Astrocyte (in vitro differentiated cells and primary cell): Measurements from ENCODE around the gene PAX3. TPM values are rescaled to one million over a fixed set of nuclear protein-coding genes. Genes with fewer than 3 reads are reported as not detected.

Source experiments
- DNase-seq: peaks from one replicate; pipeline ENCODE4 v3.0.0-alpha.2; 2010; ENCODE audit warnings: low read depth
- FAIRE-seq: peaks from 2 replicates; lab custom pipeline; 2011; peaks lifted over from hg19 to GRCh38; lab: Jason Lieb, UNC
- H2AFZ ChIP-seq: 2 replicates; pipeline ENCODE4 v1.6.0; 2012; ENCODE audit warnings: low read depth, low read length, inconsistent platforms
- H3K27ac ChIP-seq: 2 replicates; pipeline ENCODE4 v1.5.1; 2011; ENCODE audit warnings: low read depth, low read length, inconsistent platforms
- H3K27me3 ChIP-seq: 2 replicates; pipeline ENCODE4 v1.6.0; 2011; ENCODE audit warnings: low read length, inconsistent platforms; ENCODE audit not compliant: insufficient read depth
- H3K36me3 ChIP-seq: 2 replicates; pipeline ENCODE4 v1.5.1; 2011; ENCODE audit warnings: low read length, inconsistent platforms; ENCODE audit not compliant: insufficient read depth
- H3K4me1 ChIP-seq: 2 replicates; pipeline ENCODE4 v1.5.1; 2011; ENCODE audit warnings: low read length, inconsistent platforms; ENCODE audit not compliant: insufficient read depth
- H3K4me2 ChIP-seq: 2 replicates; pipeline ENCODE4 v1.6.0; 2012; ENCODE audit warnings: low read length, inconsistent platforms
- H3K4me3 ChIP-seq: 2 replicates; pipeline ENCODE4 v1.5.1; 2011; ENCODE audit warnings: low read depth, mild to moderate bottlenecking, low read length, inconsistent platforms; ENCODE audit not compliant: insufficient read depth
- H3K79me2 ChIP-seq: 2 replicates; pipeline ENCODE4 v1.6.0; 2012; ENCODE audit warnings: mild to moderate bottlenecking, low read length, inconsistent platforms; ENCODE audit not compliant: insufficient read depth
- H3K9ac ChIP-seq: 2 replicates; pipeline ENCODE4 v1.6.0; 2012; ENCODE audit warnings: mild to moderate bottlenecking, low read length, inconsistent platforms
- H3K9me3 ChIP-seq: 2 replicates; pipeline ENCODE4 v1.5.1; 2012; ENCODE audit warnings: low read depth, mild to moderate bottlenecking, low read length, inconsistent platforms; ENCODE audit not compliant: insufficient read depth
- H4K20me1 ChIP-seq: 2 replicates; pipeline ENCODE4 v1.6.0; 2012; ENCODE audit warnings: low read length, inconsistent platforms; ENCODE audit not compliant: insufficient read depth
- H3K27ac Mint-ChIP-seq: one replicate; pipeline ENCODE4 v1.8.0; 2021; ENCODE audit warnings: mild to moderate bottlenecking, mixed read lengths; ENCODE audit not compliant: unreplicated experiment
- H3K27me3 Mint-ChIP-seq: one replicate; pipeline ENCODE4 v1.8.0; 2021; ENCODE audit warnings: low read depth, mixed read lengths; ENCODE audit not compliant: unreplicated experiment
- H3K36me3 Mint-ChIP-seq: one replicate; pipeline ENCODE4 v1.8.0; 2021; ENCODE audit warnings: low read depth, mixed read lengths; ENCODE audit not compliant: unreplicated experiment
- H3K4me1 Mint-ChIP-seq: one replicate; pipeline ENCODE4 v1.8.0; 2021; ENCODE audit warnings: low read depth, mixed read lengths; ENCODE audit not compliant: unreplicated experiment
- H3K4me3 Mint-ChIP-seq: one replicate; pipeline ENCODE4 v1.8.0; 2021; ENCODE audit warnings: mild to moderate bottlenecking, moderate library complexity, mixed read lengths; ENCODE audit not compliant: unreplicated experiment
- H3K9me3 Mint-ChIP-seq: one replicate; pipeline ENCODE4 v1.8.0; 2021; ENCODE audit warnings: mild to moderate bottlenecking, mixed read lengths; ENCODE audit not compliant: unreplicated experiment
- EZH2 ChIP-seq: IDR thresholded peaks from 2 replicates; pipeline ENCODE4 v1.6.1; 2012; ENCODE audit warnings: mild to moderate bottlenecking, low read length, inconsistent platforms; ENCODE audit not compliant: insufficient read depth
- total RNA-seq: library from RNA; stranded (reverse); gene quantifications from 2 replicates; pipeline ENCODE4 v1.2.1, GENCODE V29; 2021
- TF ChIP-seq, protein P1 (sequence below): IDR thresholded peaks from 2 replicates; pipeline ENCODE4 v1.5.1; 2011; ENCODE audit warnings: low read depth, mild to moderate bottlenecking, inconsistent platforms, low read length, moderate library complexity; ENCODE audit not compliant: insufficient read depth

The PAX3 gene
- total RNA-seq, 1 donor from 2014 or later: not detected

DNA sequence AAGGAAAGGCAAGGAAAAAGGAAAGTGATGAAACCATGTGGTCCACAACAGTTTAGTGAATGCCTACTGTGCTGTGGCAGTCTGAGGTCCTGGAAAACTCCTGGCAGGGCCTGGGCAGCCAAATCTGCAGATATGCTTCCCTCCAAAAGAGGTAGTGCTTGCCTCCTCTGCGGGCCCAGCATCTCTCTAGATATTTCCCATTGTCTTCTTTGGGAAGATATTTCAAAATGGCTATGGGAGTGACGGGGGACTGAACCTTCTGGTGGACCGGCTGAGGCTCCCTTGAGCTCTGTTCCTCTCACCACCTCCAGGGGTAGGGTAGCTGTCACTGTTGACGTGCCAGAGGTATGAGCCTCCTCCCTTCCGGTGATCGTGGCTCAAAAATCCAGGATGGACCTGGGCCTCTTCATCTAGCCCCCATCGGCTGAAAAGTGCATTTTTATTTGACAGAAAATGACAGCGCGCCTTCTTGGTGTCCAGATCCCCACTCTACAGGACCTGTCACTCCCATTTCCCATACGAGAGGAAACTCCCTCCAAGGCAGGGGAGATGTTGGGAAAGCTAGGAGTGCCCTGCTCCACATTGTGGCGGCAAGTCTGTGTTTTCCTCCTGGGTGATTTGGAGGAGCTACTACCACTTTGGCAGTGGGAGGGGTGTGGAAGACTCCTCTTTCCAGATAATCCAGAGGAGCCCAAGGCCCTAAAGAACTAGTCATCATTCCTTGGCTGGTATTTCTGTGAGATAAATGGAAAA is 9.4 kb upstream of the PAX3 start:
- no peak overlapping the region for H3K9ac ChIP-seq
- Mint-ChIP-seq H3K27ac (peak overlapping the region; percentile 89), H3K4me1 (peaks cover 1% of the 10 kb centered on the region), H3K4me3 (no peak overlapping the region), H3K27me3 (peaks cover 96% of the 10 kb centered on the region), H3K9me3 (peaks cover 28% of the 10 kb centered on the region), H3K36me3 (peaks cover 2% of the 10 kb centered on the region)
- H3K27me3 ChIP-seq: peaks cover 98% of the 10 kb centered on the region
- no peak overlapping the region for H2AFZ ChIP-seq
- no peak for DNase-seq
- no peaks in the 10 kb centered on the region for H3K79me2 ChIP-seq
- H3K36me3 ChIP-seq: no peaks in the 10 kb centered on the region
- H3K27ac ChIP-seq: no peak overlapping the region
- no peak overlapping the region for H3K4me3 ChIP-seq
- H3K9me3 ChIP-seq: peaks cover 11% of the 10 kb centered on the region
- H4K20me1 ChIP-seq: no peaks in the 10 kb centered on the region
- no peak for TF ChIP-seq EZH2
- TF ChIP-seq, protein P1, sequence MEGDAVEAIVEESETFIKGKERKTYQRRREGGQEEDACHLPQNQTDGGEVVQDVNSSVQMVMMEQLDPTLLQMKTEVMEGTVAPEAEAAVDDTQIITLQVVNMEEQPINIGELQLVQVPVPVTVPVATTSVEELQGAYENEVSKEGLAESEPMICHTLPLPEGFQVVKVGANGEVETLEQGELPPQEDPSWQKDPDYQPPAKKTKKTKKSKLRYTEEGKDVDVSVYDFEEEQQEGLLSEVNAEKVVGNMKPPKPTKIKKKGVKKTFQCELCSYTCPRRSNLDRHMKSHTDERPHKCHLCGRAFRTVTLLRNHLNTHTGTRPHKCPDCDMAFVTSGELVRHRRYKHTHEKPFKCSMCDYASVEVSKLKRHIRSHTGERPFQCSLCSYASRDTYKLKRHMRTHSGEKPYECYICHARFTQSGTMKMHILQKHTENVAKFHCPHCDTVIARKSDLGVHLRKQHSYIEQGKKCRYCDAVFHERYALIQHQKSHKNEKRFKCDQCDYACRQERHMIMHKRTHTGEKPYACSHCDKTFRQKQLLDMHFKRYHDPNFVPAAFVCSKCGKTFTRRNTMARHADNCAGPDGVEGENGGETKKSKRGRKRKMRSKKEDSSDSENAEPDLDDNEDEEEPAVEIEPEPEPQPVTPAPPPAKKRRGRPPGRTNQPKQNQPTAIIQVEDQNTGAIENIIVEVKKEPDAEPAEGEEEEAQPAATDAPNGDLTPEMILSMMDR: no peak
- peaks cover 5% of the 10 kb centered on the region for H3K4me1 ChIP-seq
- FAIRE-seq: no peak
- no peak overlapping the region for H3K4me2 ChIP-seq

- Histone ChIP-seq H3K27ac (no peak overlapping the region), H3K27me3 (peaks cover 98% of the 10 kb centered on the region), H3K4me2 (no peak overlapping the region), H3K36me3 (no peaks in the 10 kb centered on the region), H3K9me3 (peaks cover 11% of the 10 kb centered on the region), H3K79me2 (no peaks in the 10 kb centered on the region), H4K20me1 (no peaks in the 10 kb centered on the region), H3K4me3 (no peak overlapping the region), H2AFZ (no peak overlapping the region), H3K9ac (no peak overlapping the region), H3K4me1 (peaks cover 5% of the 10 kb centered on the region)
- Mint-ChIP-seq H3K27me3 (peaks cover 96% of the 10 kb centered on the region), H3K4me3 (no peak overlapping the region), H3K4me1 (peaks cover 1% of the 10 kb centered on the region), H3K27ac (peak overlapping the region; percentile 89), H3K36me3 (peaks cover 6% of the 10 kb centered on the region), H3K9me3 (peaks cover 34% of the 10 kb centered on the region)
- DNase-seq (no peak), FAIRE-seq (no peak)
- no peak for TF ChIP-seq EZH2
- TF ChIP-seq, protein P1: no peak
Measured at GRCh38 chr2:222307143-222307756, 8.5 kb upstream of the PAX3 start.
